ENCODE data around the gene CDK13.

The CDK13 gene

DNA sequence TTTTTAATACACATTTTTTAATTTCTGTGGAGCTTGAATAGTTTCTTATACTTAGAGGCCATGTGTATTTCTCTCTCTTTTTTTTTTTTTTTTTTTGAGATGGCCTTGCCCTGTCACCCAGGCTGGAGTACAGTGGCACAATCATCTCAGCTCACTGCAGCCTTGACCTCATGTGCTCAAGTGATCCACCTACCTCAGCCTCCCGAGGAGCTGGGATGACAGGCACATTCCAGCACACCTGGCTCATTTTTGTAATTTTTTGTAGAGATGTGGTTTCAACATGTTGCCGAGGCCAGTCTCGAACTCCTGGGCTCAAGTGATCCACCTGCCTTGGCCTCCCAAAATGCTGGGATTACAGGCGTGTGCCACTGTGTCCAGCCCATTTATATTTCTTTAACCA lies 64.3 kb downstream of the CDK13 start:
- POLR2A ChIA-PET, result no interaction called here
- CTCF ChIA-PET, result interaction anchor here (1.0 kb wide), 1 partner anchor 19 kb away, joined by 3 read pairs; no protein-coding TSS in a partner anchor
- H3K4me1 ChIP-seq (ENCODE audit: control insufficient read depth, insufficient read depth, low read length), result peaks cover 3% of the 10 kb centered on the region; the same call in 1 of the 2 replicates
- TF ChIP-seq ZNF777 (tag by site-specific recombination; IDR thresholded peaks at IDR 0.05; ENCODE audit: borderline replicate concordance), result no peak
- no peak for TF ChIP-seq ZEB2 (tag by site-specific recombination; IDR thresholded peaks at IDR 0.05)
- no peak for TF ChIP-seq SP7 (tag by site-specific recombination; IDR thresholded peaks at IDR 0.05)
- TF ChIP-seq, protein P1, sequence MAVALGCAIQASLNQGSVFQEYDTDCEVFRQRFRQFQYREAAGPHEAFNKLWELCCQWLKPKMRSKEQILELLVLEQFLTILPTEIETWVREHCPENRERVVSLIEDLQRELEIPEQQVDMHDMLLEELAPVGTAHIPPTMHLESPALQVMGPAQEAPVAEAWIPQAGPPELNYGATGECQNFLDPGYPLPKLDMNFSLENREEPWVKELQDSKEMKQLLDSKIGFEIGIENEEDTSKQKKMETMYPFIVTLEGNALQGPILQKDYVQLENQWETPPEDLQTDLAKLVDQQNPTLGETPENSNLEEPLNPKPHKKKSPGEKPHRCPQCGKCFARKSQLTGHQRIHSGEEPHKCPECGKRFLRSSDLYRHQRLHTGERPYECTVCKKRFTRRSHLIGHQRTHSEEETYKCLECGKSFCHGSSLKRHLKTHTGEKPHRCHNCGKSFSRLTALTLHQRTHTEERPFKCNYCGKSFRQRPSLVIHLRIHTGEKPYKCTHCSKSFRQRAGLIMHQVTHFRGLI (tag by site-specific recombination; IDR thresholded peaks at IDR 0.05), result no peak
- TF ChIP-seq ZNF292 (tag by site-specific recombination; IDR thresholded peaks at IDR 0.05; ENCODE audit: borderline replicate concordance, low read depth), result no peak
- TF ChIP-seq ZFP41 (tag by site-specific recombination; IDR thresholded peaks at IDR 0.05; ENCODE audit: borderline replicate concordance), result no peak
- no peak for TF ChIP-seq FEZF1 (tag by site-specific recombination; IDR thresholded peaks at IDR 0.05)
- TF ChIP-seq BCL11A (tag by site-specific recombination; IDR thresholded peaks at IDR 0.05; ENCODE audit: low read depth), result no peak
- no peak for TF ChIP-seq ZBTB17 (tag by site-specific recombination; IDR thresholded peaks at IDR 0.05)
- TF ChIP-seq, protein P2, sequence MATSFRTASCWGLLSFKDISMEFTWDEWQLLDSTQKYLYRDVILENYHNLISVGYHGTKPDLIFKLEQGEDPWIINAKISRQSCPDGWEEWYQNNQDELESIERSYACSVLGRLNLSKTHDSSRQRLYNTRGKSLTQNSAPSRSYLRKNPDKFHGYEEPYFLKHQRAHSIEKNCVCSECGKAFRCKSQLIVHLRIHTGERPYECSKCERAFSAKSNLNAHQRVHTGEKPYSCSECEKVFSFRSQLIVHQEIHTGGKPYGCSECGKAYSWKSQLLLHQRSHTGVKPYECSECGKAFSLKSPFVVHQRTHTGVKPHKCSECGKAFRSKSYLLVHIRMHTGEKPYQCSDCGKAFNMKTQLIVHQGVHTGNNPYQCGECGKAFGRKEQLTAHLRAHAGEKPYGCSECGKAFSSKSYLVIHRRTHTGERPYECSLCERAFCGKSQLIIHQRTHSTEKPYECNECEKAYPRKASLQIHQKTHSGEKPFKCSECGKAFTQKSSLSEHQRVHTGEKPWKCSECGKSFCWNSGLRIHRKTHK (tag by site-specific recombination; IDR thresholded peaks at IDR 0.05), result no peak
- TF ChIP-seq, protein P3, sequence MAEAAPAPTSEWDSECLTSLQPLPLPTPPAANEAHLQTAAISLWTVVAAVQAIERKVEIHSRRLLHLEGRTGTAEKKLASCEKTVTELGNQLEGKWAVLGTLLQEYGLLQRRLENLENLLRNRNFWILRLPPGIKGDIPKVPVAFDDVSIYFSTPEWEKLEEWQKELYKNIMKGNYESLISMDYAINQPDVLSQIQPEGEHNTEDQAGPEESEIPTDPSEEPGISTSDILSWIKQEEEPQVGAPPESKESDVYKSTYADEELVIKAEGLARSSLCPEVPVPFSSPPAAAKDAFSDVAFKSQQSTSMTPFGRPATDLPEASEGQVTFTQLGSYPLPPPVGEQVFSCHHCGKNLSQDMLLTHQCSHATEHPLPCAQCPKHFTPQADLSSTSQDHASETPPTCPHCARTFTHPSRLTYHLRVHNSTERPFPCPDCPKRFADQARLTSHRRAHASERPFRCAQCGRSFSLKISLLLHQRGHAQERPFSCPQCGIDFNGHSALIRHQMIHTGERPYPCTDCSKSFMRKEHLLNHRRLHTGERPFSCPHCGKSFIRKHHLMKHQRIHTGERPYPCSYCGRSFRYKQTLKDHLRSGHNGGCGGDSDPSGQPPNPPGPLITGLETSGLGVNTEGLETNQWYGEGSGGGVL (tag by site-specific recombination; IDR thresholded peaks at IDR 0.05), result no peak
- no peak for TF ChIP-seq ZNF341 (tag by site-specific recombination; IDR thresholded peaks at IDR 0.05; ENCODE audit: low read depth)
- no peak for TF ChIP-seq ZNF623 (tag by site-specific recombination; IDR thresholded peaks at IDR 0.05)
- TF ChIP-seq ZNF768 (tag by site-specific recombination; IDR thresholded peaks at IDR 0.05), result no peak
- TF ChIP-seq, protein P4, sequence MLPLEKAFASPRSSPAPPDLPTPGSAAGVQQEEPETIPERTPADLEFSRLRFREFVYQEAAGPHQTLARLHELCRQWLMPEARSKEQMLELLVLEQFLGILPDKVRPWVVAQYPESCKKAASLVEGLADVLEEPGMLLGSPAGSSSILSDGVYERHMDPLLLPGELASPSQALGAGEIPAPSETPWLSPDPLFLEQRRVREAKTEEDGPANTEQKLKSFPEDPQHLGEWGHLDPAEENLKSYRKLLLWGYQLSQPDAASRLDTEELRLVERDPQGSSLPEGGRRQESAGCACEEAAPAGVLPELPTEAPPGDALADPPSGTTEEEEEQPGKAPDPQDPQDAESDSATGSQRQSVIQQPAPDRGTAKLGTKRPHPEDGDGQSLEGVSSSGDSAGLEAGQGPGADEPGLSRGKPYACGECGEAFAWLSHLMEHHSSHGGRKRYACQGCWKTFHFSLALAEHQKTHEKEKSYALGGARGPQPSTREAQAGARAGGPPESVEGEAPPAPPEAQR (tag by site-specific recombination; IDR thresholded peaks at IDR 0.05), result no peak
- TF ChIP-seq ZNF2 (tag by site-specific recombination; IDR thresholded peaks at IDR 0.05), result no peak
- TF ChIP-seq, protein P5, sequence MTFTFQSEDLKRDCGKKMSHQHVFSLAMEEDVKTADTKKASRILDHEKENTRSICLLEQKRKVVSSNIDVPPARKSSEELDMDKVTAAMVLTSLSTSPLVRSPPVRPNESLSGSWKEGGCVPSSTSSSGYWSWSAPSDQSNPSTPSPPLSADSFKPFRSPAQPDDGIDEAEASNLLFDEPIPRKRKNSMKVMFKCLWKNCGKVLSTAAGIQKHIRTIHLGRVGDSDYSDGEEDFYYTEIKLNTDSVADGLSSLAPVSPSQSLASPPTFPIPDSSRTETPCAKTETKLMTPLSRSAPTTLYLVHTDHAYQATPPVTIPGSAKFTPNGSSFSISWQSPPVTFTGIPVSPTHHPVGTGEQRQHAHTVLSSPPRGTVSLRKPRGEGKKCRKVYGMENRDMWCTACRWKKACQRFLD (tag by site-specific recombination; IDR thresholded peaks at IDR 0.05), result no peak
- no peak for TF ChIP-seq ZNF138 (tag by site-specific recombination; IDR thresholded peaks at IDR 0.05; ENCODE audit: borderline replicate concordance)
- TF ChIP-seq SALL2 (tag by site-specific recombination; IDR thresholded peaks at IDR 0.05; ENCODE audit: borderline replicate concordance), result no peak
- TF ChIP-seq ZNF114 (tag by site-specific recombination; IDR thresholded peaks at IDR 0.05), result no peak
- peaks cover 8 to 9% of the 10 kb centered on the region in 2 experiments for H3K36me3 ChIP-seq (ENCODE audit: control insufficient read depth in 2 of 2, insufficient read depth in 1 of 2, low read length in 2 of 2)
- no peak overlapping the region for H3K4me3 ChIP-seq (ENCODE audit: low read depth, low read length)
- H3K9me3 ChIP-seq (ENCODE audit: control insufficient read depth, insufficient read depth, low read depth, low read length), result no peaks in the 10 kb centered on the region
- H3K27ac ChIP-seq (ENCODE audit: extremely low read depth, low read depth, low read length), result no peak overlapping the region
